Calu3 (cell line): Measurements from ENCODE around the gene ZSCAN5B. TPM values are rescaled to one million over a fixed set of nuclear protein-coding genes. Genes with fewer than 3 reads are reported as not detected.

Source experiments
- BruUV-seq: library from RNA; stranded (reverse); fragments of 400-500 nt; replicated peaks from 2 replicates; lab custom pipeline; 2021; lab: Mats Ljungman, UMichigan
- CTCF ChIA-PET: fragments of 300-600 bp; sonication (Branson Sonifier 250); formaldehyde crosslinking; loops from one replicate; lab custom pipeline; 2022; ENCODE audit warnings: antibody characterized with exemption; lab: Charles Lee
- DNase-seq: peaks from one replicate; pipeline ENCODE4 v3.0.0; 2022
- H3K27ac Mint-ChIP-seq: one replicate; pipeline ENCODE4 v1.8.0; 2022; ENCODE audit warnings: mixed read lengths; ENCODE audit not compliant: unreplicated experiment
- H3K27me3 Mint-ChIP-seq: one replicate; pipeline ENCODE4 v1.8.0; 2022; ENCODE audit warnings: mixed read lengths; ENCODE audit not compliant: unreplicated experiment
- H3K36me3 Mint-ChIP-seq: one replicate; pipeline ENCODE4 v1.8.0; 2022; ENCODE audit warnings: mild to moderate bottlenecking, moderate library complexity, mixed read lengths; ENCODE audit not compliant: insufficient read depth, unreplicated experiment
- H3K4me1 Mint-ChIP-seq: one replicate; pipeline ENCODE4 v1.8.0; 2022; ENCODE audit warnings: mild to moderate bottlenecking, low read depth, mixed read lengths; ENCODE audit not compliant: unreplicated experiment
- H3K4me3 Mint-ChIP-seq: one replicate; pipeline ENCODE4 v1.8.0; 2022; ENCODE audit warnings: mild to moderate bottlenecking, low read depth, moderate library complexity, mixed read lengths; ENCODE audit not compliant: unreplicated experiment
- H3K9me3 Mint-ChIP-seq: one replicate; pipeline ENCODE4 v1.8.0; 2022; ENCODE audit warnings: low read depth, mixed read lengths; ENCODE audit not compliant: unreplicated experiment
- intact Hi-C: fragments of 100-400 bp; cut with micrococcal nuclease; formaldehyde crosslinking; loops from one replicate; pipeline ENCODE4 v1.10.0; 2022; ENCODE audit not compliant: unreplicated experiment
- total RNA-seq: library from RNA; stranded (reverse); gene quantifications from 2 replicates; pipeline ENCODE4 v1.2.3, GENCODE V29; 2022
- TF ChIP-seq, protein P1 (sequence below): fragments of 200-600 bp; IDR thresholded peaks from one replicate; pipeline ENCODE4 v1.8.0; 2022; ENCODE audit warnings: antibody characterized with exemption; ENCODE audit not compliant: unreplicated experiment

Gene ZSCAN5B
- total RNA-seq, 1 experiment from 2014 or later = not detected

GRCh38 chr19:56159009-56159559 is 38.5 kb downstream of the ZSCAN5B start:
- Mint-ChIP-seq H3K4me3 (no peak overlapping the region), H3K36me3 (peaks cover 57% of the 10 kb centered on the region), H3K27me3 (no peaks in the 10 kb centered on the region), H3K9me3 (peaks cover 3% of the 10 kb centered on the region), H3K4me1 (no peaks in the 10 kb centered on the region), H3K27ac (peak overlapping the region; percentile 1)
- TF ChIP-seq, protein P1, sequence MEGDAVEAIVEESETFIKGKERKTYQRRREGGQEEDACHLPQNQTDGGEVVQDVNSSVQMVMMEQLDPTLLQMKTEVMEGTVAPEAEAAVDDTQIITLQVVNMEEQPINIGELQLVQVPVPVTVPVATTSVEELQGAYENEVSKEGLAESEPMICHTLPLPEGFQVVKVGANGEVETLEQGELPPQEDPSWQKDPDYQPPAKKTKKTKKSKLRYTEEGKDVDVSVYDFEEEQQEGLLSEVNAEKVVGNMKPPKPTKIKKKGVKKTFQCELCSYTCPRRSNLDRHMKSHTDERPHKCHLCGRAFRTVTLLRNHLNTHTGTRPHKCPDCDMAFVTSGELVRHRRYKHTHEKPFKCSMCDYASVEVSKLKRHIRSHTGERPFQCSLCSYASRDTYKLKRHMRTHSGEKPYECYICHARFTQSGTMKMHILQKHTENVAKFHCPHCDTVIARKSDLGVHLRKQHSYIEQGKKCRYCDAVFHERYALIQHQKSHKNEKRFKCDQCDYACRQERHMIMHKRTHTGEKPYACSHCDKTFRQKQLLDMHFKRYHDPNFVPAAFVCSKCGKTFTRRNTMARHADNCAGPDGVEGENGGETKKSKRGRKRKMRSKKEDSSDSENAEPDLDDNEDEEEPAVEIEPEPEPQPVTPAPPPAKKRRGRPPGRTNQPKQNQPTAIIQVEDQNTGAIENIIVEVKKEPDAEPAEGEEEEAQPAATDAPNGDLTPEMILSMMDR = no peak
- intact Hi-C loops = no loop called here
- no peak for DNase-seq
- CTCF ChIA-PET = no interaction called here
- BruUV-seq = no TSS peak

- CTCF ChIA-PET = interaction anchor here (0.6 kb wide), 1 partner anchor 10 kb away, joined by 4 read pairs; no protein-coding TSS in a partner anchor
- TF ChIP-seq, protein P1 = no peak
- intact Hi-C loops = no loop called here
- H3K4me1 Mint-ChIP-seq = no peaks in the 10 kb centered on the region
- no peak overlapping the region for H3K27ac Mint-ChIP-seq
- H3K9me3 Mint-ChIP-seq = peaks cover 3% of the 10 kb centered on the region
- DNase-seq = no peak
- H3K27me3 Mint-ChIP-seq = no peaks in the 10 kb centered on the region
- BruUV-seq = no TSS peak
- no peak overlapping the region for H3K4me3 Mint-ChIP-seq
- H3K36me3 Mint-ChIP-seq = peaks cover 57% of the 10 kb centered on the region
Observed at GRCh38 chr19:56158170-56158757, 39.3 kb downstream of the ZSCAN5B start.

GRCh38 chr19:56156768-56157167 is 40.8 kb downstream of the ZSCAN5B start:
- Mint-ChIP-seq H3K9me3 (peaks cover 3% of the 10 kb centered on the region), H3K4me1 (no peaks in the 10 kb centered on the region), H3K27ac (no peak overlapping the region), H3K27me3 (no peaks in the 10 kb centered on the region), H3K4me3 (no peak overlapping the region), H3K36me3 (peaks cover 48% of the 10 kb centered on the region)
- CTCF ChIA-PET = no interaction called here
- TF ChIP-seq, protein P1 = no peak
- no peak for DNase-seq
- BruUV-seq = no TSS peak
- intact Hi-C loops = no loop called here

GRCh38 chr19:56155124-56155687 is 42.4 kb downstream of the ZSCAN5B start:
- no peak for DNase-seq
- Mint-ChIP-seq H3K4me1 (no peaks in the 10 kb centered on the region), H3K4me3 (no peak overlapping the region), H3K36me3 (peaks cover 43% of the 10 kb centered on the region), H3K27me3 (no peaks in the 10 kb centered on the region), H3K27ac (no peak overlapping the region), H3K9me3 (peaks cover 3% of the 10 kb centered on the region)
- intact Hi-C loops = no loop called here
- CTCF ChIA-PET = interaction anchor here (0.6 to 1.3 kb wide), 4 partner anchors 10 to 178 kb away, joined by 3 to 5 read pairs (median 4); no protein-coding TSS in a partner anchor
- TF ChIP-seq, protein P1 = peak; percentile 30
- no TSS peak for BruUV-seq
